GM19468 (cell line): Measurements from ENCODE around the gene HPDL.

Experiments
- ATAC-seq: cut with Tn5 transposase; IDR thresholded peaks from one replicate; pipeline ENCODE4 v1.9.1; 2021; ENCODE audit warnings: mild to moderate bottlenecking, moderate library complexity, moderate number of reproducible peaks; ENCODE audit not compliant: unreplicated experiment; ENCODE audit errors: extremely low read depth

Gene HPDL

GRCh38 chr1:45321444-45321843 lies 5.3 kb upstream of the HPDL start:
- ATAC-seq: no peak

GRCh38 chr1:45322486-45323040 lies 4.1 kb upstream of the HPDL start:
- ATAC-seq: no peak

- no peak for ATAC-seq
These were observed 716 bp upstream of the HPDL start for GRCh38 chr1:45325851-45326506.

GRCh38 chr1:45327644-45328515 lies 1.2 kb downstream of the HPDL start:
- no peak for ATAC-seq

GRCh38 chr1:45328680-45329079 lies 2.0 kb downstream of the HPDL start:
- ATAC-seq: no peak

- ATAC-seq: no peak
These were observed 2.8 kb downstream of the HPDL start for GRCh38 chr1:45329445-45329844.

- no peak for ATAC-seq
These were observed 5.0 kb downstream of the HPDL start for GRCh38 chr1:45331436-45332345.

GRCh38 chr1:45332346-45332720 lies 5.6 kb downstream of the HPDL start:
- no peak for ATAC-seq

GRCh38 chr1:45334308-45335245 lies 7.9 kb downstream of the HPDL start:
- no peak for ATAC-seq

- ATAC-seq: no peak
These were observed 9.2 kb downstream of the HPDL start for GRCh38 chr1:45335855-45336324.

- no peak for ATAC-seq
These were observed 11.1 kb downstream of the HPDL start for GRCh38 chr1:45337630-45338325.

GRCh38 chr1:45339789-45340558 lies 13.3 kb downstream of the HPDL start, which contains the start of the genes MUTYH and TOE1:
Gene MUTYH, minus strand, starts transcription at chr1:45340440. Its CDS starts 5,935 bp downstream, at chr1:45334505.
Gene TOE1, plus strand, starts transcription at chr1:45340170. Its CDS starts 83 bp downstream, at chr1:45340253.
- ATAC-seq: peak; percentile 40

- ATAC-seq: no peak
These were observed 14.2 kb downstream of the HPDL start for GRCh38 chr1:45340816-45341466.

- no peak for ATAC-seq
These were observed 17.8 kb downstream of the HPDL start for GRCh38 chr1:45344499-45344898.

GRCh38 chr1:45345014-45345413 lies 18.3 kb downstream of the HPDL start:
- ATAC-seq: no peak

GRCh38 chr1:45346473-45346872 lies 19.8 kb downstream of the HPDL start:
- no peak for ATAC-seq

- ATAC-seq: no peak
These were observed 21.3 kb downstream of the HPDL start for GRCh38 chr1:45348020-45348419.
